HepG2 (cell line): ENCODE results near the gene FRMD8. TPM values are rescaled to one million over a fixed set of nuclear protein-coding genes. Genes with fewer than 3 reads are reported as not detected.

Experiments
- ARHGAP35 ChIP-seq: sonication (generic); formaldehyde crosslinking; IDR thresholded peaks from 2 replicates; pipeline ENCODE4 v1.9.0; 2022; ENCODE audit warnings: mild to moderate bottlenecking, inconsistent platforms, moderate library complexity, missing genetic modification reagents, borderline replicate concordance
- BORCS8-MEF2B ChIP-seq: sonication (generic); formaldehyde crosslinking; IDR thresholded peaks from 2 replicates; pipeline ENCODE4 v1.8.0; 2022; ENCODE audit warnings: mild to moderate bottlenecking, missing genetic modification reagents
- CBX5 ChIP-seq: sonication (generic); formaldehyde crosslinking; IDR thresholded peaks from 2 replicates; pipeline ENCODE4 v1.4.0; 2020; ENCODE audit warnings: missing genetic modification reagents, borderline replicate concordance
- HES4 ChIP-seq: sonication (generic); formaldehyde crosslinking; IDR thresholded peaks from 2 replicates; pipeline ENCODE4 v1.9.0; 2021; ENCODE audit warnings: mild to moderate bottlenecking, missing genetic modification reagents, borderline replicate concordance
- MEIS1 ChIP-seq: sonication (generic); formaldehyde crosslinking; IDR thresholded peaks from 2 replicates; pipeline ENCODE4 v1.9.0; 2021; ENCODE audit warnings: mild to moderate bottlenecking, missing genetic modification reagents, moderate library complexity, borderline replicate concordance
- NKX3-1 ChIP-seq: sonication (generic); formaldehyde crosslinking; IDR thresholded peaks from 2 replicates; pipeline ENCODE4 v1.5.0; 2020; ENCODE audit warnings: missing genetic modification reagents
- SNAPC2 ChIP-seq: sonication (generic); formaldehyde crosslinking; IDR thresholded peaks from 2 replicates; pipeline ENCODE4 v1.8.1; 2022; ENCODE audit warnings: mild to moderate bottlenecking, missing genetic modification reagents
- TRIM24 ChIP-seq: sonication (generic); formaldehyde crosslinking; IDR thresholded peaks from 2 replicates; pipeline ENCODE4 v1.8.0; 2022; ENCODE audit warnings: mild to moderate bottlenecking, missing genetic modification reagents
- ZNF10 ChIP-seq: sonication (generic); formaldehyde crosslinking; IDR thresholded peaks from 2 replicates; pipeline ENCODE4 v1.4.0; 2020; ENCODE audit warnings: mild to moderate bottlenecking, low read depth, missing genetic modification reagents, borderline replicate concordance
- ZNF317 ChIP-seq: sonication (generic); formaldehyde crosslinking; IDR thresholded peaks from 2 replicates; pipeline ENCODE4 v1.5.0; 2020; ENCODE audit warnings: mild to moderate bottlenecking, missing genetic modification reagents
- ZNF335 ChIP-seq: sonication (generic); formaldehyde crosslinking; IDR thresholded peaks from 2 replicates; pipeline ENCODE4 v1.4.0; 2020; ENCODE audit warnings: missing genetic modification reagents
- ZNF660 ChIP-seq: sonication (generic); formaldehyde crosslinking; IDR thresholded peaks from 2 replicates; pipeline ENCODE4 v1.5.1; 2020; ENCODE audit warnings: mild to moderate bottlenecking, low read depth, missing genetic modification reagents, borderline replicate concordance
- ZNF788 ChIP-seq: sonication (generic); formaldehyde crosslinking; IDR thresholded peaks from 2 replicates; pipeline ENCODE4 v1.5.0; 2020; ENCODE audit warnings: mild to moderate bottlenecking, missing genetic modification reagents, borderline replicate concordance
- polyA plus RNA-seq, 8 experiments: library from polyadenylated mRNA; depleted of rRNA in 3 of 8; stranded (reverse) in 7 of 8; unstranded in 1 of 8; fragments of >200 nt; fragmentation: Illumina TruSeq in 4 of 8; extraction: Trizol in 4 of 8; gene quantifications; 2 replicates each; pipeline versions ENCODE4 v1.2.1 to v1.2.3, GENCODE V29; 2011 to 2016; ENCODE audit warnings: low read depth in 4 of 8, missing spikeins in 1 of 8, mixed read lengths in 1 of 8; ENCODE audit not compliant: insufficient read depth in 1 of 8
- total RNA-seq, 5 experiments: library from RNA; depleted of rRNA; stranded (reverse); fragments of >200 nt; fragmentation: Illumina TruSeq; extraction: Trizol; gene quantifications; 2 replicates each; pipeline ENCODE4 v1.2.3, GENCODE V29; 2016; ENCODE audit warnings: low read depth in 1 of 5
- TF ChIP-seq, protein P1 (sequence below): sonication (generic); formaldehyde crosslinking; IDR thresholded peaks from 2 replicates; pipeline ENCODE4 v1.5.0; 2020; ENCODE audit warnings: missing genetic modification reagents
- TF ChIP-seq, protein P2 (sequence below): sonication (generic); formaldehyde crosslinking; IDR thresholded peaks from 2 replicates; pipeline ENCODE4 v1.4.0; 2020; ENCODE audit warnings: mild to moderate bottlenecking, missing genetic modification reagents
- TF ChIP-seq, protein P3 (sequence below): sonication (generic); formaldehyde crosslinking; IDR thresholded peaks from 2 replicates; pipeline ENCODE4 v1.4.0; 2020; ENCODE audit warnings: mild to moderate bottlenecking, missing genetic modification reagents
- TF ChIP-seq, protein P4 (sequence below): sonication (generic); IDR thresholded peaks from 2 replicates; pipeline ENCODE4 v1.6.1; 2016; ENCODE audit warnings: low read depth, borderline replicate concordance
- TF ChIP-seq, protein P5 (sequence below): sonication (generic); formaldehyde crosslinking; IDR thresholded peaks from 2 replicates; pipeline ENCODE4 v1.4.0; 2020; ENCODE audit warnings: mild to moderate bottlenecking, missing genetic modification reagents

Gene FRMD8
- total and polyA plus RNA-seq, 2 of the 13 experiments (the other 11 are each of a cell fraction or from before 2014, with no cell fraction given), result 5.8 to 20.6 TPM

DNA sequence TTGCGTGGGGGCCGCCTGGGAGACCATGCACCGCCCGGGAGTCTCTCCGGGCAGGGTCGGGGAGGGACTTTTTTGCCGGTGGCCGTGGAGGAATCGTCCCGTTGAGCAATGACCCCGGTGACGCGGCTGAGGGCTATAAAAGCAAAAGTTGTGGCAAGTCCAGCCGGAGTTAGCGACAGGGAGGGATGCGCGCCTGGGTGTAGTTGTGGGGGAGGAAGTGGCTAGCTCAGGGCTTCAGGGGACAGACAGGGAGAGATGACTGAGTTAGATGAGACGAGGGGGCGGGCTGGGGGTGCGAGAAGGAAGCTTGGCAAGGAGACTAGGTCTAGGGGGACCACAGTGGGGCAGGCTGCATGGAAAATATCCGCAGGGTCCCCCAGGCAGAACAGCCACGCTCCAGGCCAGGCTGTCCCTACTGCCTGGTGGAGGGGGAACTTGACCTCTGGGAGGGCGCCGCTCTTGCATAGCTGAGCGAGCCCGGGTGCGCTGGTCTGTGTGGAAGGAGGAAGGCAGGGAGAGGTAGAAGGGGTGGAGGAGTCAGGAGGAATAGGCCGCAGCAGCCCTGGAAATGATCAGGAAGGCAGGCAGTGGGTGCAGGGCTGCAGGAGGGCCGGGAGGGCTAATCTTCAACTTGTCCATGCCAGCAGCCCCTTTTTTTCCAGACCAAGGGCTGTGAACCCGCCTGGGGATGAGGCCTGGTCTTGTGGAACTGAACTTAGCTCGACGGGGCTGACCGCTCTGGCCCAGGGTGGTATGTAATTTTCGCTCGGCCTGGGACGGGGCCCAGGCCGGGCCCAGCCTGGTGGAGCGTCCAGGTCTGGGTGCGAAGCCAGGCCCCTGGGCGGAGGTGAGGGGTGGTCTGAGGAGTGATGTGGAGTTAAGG, 36.4 kb downstream of the FRMD8 start, which contains the start of gene NEAT1 (continued):
- TF ChIP-seq ZNF788 (CRISPR knock-in tag) (peak; percentile 75), TRIM24 (CRISPR knock-in tag) (no peak), ZNF660 (CRISPR knock-in tag) (no peak), SNAPC2 (CRISPR knock-in tag) (no peak), ZNF335 (CRISPR knock-in tag) (no peak), ZNF317 (no peak; the same call in 1 of the 2 replicates), CBX5 (CRISPR knock-in tag) (peak; percentile 64), BORCS8-MEF2B (CRISPR knock-in tag) (peak; percentile 61), MEIS1 (CRISPR knock-in tag) (no peak), HES4 (peak; percentile 70; the same call in 1 of the 2 replicates), NKX3-1 (CRISPR knock-in tag) (0 out of 2 replicates have a peak, but pooled peaks have one; percentile 25), ZNF10 (CRISPR knock-in tag) (no peak), ARHGAP35 (CRISPR knock-in tag) (no peak)
- TF ChIP-seq, protein P1, sequence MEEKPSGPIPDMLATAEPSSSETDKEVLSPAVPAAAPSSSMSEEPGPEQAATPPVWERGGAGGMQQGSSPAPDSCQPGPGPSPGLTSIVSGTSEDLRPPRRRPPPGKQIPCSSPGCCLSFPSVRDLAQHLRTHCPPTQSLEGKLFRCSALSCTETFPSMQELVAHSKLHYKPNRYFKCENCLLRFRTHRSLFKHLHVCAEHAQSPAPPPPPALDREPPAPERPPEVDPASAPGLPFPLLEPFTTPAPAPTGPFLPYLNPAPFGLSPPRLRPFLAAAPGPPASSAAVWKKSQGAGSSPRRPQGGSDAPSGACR (CRISPR knock-in tag), result peak; percentile 78; the same call in 1 of the 2 replicates
- TF ChIP-seq, protein P2, sequence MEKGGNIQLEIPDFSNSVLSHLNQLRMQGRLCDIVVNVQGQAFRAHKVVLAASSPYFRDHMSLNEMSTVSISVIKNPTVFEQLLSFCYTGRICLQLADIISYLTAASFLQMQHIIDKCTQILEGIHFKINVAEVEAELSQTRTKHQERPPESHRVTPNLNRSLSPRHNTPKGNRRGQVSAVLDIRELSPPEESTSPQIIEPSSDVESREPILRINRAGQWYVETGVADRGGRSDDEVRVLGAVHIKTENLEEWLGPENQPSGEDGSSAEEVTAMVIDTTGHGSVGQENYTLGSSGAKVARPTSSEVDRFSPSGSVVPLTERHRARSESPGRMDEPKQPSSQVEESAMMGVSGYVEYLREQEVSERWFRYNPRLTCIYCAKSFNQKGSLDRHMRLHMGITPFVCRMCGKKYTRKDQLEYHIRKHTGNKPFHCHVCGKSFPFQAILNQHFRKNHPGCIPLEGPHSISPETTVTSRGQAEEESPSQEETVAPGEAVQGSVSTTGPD (CRISPR knock-in tag), result no peak
- TF ChIP-seq, protein P3, sequence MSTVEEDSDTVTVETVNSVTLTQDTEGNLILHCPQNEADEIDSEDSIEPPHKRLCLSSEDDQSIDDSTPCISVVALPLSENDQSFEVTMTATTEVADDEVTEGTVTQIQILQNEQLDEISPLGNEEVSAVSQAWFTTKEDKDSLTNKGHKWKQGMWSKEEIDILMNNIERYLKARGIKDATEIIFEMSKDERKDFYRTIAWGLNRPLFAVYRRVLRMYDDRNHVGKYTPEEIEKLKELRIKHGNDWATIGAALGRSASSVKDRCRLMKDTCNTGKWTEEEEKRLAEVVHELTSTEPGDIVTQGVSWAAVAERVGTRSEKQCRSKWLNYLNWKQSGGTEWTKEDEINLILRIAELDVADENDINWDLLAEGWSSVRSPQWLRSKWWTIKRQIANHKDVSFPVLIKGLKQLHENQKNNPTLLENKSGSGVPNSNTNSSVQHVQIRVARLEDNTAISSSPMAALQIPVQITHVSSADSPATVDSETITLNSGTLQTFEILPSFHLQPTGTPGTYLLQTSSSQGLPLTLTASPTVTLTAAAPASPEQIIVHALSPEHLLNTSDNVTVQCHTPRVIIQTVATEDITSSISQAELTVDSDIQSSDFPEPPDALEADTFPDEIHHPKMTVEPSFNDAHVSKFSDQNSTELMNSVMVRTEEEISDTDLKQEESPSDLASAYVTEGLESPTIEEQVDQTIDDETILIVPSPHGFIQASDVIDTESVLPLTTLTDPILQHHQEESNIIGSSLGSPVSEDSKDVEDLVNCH, result 0 out of 2 replicates have a peak, but pooled peaks have one; percentile 36
- TF ChIP-seq, protein P4, sequence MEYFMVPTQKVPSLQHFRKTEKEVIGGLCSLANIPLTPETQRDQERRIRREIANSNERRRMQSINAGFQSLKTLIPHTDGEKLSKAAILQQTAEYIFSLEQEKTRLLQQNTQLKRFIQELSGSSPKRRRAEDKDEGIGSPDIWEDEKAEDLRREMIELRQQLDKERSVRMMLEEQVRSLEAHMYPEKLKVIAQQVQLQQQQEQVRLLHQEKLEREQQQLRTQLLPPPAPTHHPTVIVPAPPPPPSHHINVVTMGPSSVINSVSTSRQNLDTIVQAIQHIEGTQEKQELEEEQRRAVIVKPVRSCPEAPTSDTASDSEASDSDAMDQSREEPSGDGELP, result peak; percentile 66; the same call in 1 of the 2 replicates
- TF ChIP-seq, protein P5, sequence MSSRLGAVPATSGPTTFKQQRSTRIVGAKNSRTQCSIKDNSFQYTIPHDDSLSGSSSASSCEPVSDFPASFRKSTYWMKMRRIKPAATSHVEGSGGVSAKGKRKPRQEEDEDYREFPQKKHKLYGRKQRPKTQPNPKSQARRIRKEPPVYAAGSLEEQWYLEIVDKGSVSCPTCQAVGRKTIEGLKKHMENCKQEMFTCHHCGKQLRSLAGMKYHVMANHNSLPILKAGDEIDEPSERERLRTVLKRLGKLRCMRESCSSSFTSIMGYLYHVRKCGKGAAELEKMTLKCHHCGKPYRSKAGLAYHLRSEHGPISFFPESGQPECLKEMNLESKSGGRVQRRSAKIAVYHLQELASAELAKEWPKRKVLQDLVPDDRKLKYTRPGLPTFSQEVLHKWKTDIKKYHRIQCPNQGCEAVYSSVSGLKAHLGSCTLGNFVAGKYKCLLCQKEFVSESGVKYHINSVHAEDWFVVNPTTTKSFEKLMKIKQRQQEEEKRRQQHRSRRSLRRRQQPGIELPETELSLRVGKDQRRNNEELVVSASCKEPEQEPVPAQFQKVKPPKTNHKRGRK (CRISPR knock-in tag), result 0 out of 2 replicates have a peak, but pooled peaks have one; percentile 23
